ENCODE data around the gene SHOC2.

- TF ChIP-seq POLR2AphosphoS5 (IDR thresholded peaks at IDR 0.05; ENCODE audit: low read depth) (no peak), CTCF (conservative IDR thresholded peaks at IDR 0.05; ENCODE audit: low read depth in 2 of 2) (peak; percentile 12 to 43; a peak in 3 of 4 replicates)
Observed at GRCh38 chr10:111037858-111038257, 118.5 kb downstream of the SHOC2 start.
